ENCODE data around the gene TMC3.

Gene TMC3

DNA sequence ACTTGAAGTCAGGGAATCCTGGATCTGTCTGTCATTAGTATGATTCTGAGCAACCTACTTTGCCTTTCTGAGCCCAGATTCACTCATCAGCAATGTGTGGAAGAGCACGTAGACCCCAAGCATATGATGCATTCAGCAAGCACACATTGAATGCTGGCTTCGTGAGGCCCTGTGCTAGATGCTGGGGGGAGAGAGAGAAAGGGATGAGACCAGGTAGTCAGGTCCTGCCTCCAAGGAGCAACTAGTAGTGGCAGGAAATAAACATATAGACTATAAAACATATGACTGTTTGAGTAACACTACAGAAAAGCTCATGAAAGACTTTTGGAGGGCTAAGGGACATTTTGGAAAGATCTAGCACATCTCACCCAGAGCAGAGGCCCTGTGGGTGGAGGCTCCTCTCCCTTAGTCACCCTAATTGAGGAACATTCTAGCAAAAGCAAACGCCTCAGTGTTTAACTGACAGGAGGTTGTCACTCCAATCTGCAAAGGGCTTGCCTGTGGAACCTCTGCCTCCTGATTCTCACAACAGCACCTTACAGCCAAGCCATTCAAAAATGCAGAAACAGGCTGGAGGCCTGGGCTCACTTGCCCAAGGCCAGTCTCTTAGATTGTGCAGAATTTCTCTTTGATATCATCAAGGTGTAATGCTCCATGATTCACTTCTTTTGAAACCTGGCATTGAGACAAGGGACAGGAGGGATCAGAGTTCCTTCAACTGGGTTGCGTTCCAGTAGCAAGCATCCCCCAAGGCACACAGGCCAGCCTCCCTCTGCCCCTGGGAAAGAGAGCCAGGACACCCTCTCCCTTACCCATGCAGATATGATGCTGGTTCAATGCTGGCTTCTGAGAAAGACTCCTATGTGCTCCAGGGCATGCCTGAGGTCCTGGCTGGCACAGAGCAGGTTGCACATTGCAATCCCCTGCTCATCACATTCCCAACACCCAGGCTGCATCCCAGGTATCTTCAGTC is 76.1 kb downstream of the TMC3 start:
- DNase-seq (ENCODE audit: low read depth): no peak

DNA sequence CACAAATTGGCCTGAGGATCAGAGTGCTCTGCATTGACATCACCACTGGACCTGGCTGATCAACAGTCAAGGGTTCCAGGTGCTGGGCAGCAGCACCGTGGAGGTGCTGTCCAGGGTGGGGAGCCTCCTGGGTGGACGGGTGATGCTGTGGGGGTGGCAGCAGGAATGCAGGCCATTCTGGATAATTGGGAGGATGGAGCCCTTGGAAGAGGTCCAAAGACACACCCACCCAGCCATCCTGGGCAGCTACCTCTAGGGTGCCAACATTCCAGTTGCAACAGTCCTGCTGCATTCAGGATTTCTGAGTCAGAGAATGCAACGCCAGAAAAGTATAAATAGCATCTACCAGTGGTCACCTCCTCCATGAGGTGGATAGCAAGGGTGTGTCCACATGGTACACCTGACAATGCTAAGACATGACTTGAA is 76.9 kb downstream of the TMC3 start:
- DNase-seq (ENCODE audit: low read depth): no peak

DNA sequence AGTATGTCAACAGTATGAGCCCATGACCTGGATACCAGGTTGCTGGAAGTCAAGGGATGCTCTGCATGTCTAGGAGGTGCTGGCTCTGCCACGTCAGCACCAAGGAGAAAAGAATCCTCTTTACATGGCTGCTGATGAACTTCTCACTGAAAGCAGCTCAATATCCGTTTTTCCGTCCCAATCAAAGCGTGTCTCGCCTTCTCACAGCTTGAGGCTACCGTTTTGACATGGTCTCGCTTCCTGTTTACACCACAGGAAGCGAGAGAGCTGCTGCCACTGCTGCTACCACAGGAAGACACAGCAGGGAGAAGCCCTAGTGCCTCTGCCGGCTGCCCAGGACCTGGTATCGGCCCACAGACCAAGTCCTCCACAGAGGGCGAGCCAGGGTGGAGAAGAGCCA is 77.3 kb downstream of the TMC3 start:
- DNase-seq (ENCODE audit: low read depth): no peak

DNA sequence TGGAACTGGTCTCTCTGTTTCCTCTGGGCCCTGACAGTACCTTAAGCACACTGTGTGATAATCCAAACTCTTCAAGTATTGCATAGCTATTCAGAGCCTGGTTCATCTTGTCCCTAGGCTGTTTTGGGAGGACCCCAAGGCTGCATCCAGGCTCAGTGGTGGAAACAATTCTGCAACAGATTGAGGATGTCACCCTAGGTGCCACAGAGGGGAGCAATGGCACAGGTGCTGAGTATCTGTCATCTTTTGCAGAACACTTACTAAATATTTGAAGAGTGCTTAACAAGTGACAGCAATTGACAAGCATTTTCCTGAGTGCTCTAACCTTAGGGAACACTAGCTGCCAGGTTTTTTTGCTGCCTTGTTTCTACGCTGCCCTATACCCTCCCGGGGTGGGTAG is 77.8 kb downstream of the TMC3 start:
- DNase-seq (ENCODE audit: low read depth): no peak

DNA sequence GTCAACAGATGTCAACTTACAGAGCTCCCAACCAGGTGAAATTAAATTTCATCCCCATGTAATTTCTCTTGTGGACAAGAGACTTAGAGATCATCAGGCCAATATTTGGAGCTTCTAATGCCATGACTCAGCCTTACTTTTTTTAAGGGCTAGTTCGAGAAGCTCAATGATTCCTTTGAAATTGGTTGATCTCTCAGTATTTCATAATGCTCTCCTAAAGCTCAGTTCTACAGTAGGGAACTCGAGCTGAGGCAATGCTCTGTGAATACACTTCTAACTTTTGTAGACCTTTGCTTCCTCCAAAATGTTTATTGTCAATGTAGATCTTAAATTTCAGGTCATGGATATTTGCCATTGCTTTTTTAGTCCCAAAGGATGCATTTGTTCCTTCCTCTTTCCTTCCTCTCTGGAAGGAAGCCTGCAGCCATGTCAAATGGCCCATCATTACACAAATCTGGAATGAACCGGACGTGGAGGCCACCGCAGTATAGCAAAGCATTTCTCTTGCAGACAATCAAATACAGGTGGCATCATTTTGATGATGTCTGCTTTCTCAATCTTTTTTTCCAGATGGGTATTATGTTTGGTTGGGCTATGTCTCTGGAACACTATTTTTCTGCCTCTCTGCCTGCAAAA is 78.4 kb downstream of the TMC3 start:
- DNase-seq (ENCODE audit: low read depth): no peak

DNA sequence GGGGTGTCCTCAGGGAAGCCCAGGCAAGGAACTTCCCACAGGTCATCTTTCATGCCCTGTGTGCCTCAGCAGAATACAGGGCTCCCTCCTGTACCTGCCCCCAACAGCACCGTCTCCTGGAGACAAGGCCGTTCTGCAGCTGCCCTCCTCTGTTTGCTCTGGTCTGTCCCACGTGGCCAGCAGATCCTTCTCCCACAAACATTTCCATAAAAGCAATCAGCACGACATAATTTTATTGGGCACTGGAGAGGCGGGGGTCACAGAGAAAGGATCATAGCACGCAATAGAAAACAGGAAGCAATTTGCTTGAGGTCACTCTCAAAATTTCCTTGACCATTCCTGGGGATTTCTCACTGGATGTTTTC is 79.5 kb downstream of the TMC3 start:
- DNase-seq (ENCODE audit: low read depth): no peak

DNA sequence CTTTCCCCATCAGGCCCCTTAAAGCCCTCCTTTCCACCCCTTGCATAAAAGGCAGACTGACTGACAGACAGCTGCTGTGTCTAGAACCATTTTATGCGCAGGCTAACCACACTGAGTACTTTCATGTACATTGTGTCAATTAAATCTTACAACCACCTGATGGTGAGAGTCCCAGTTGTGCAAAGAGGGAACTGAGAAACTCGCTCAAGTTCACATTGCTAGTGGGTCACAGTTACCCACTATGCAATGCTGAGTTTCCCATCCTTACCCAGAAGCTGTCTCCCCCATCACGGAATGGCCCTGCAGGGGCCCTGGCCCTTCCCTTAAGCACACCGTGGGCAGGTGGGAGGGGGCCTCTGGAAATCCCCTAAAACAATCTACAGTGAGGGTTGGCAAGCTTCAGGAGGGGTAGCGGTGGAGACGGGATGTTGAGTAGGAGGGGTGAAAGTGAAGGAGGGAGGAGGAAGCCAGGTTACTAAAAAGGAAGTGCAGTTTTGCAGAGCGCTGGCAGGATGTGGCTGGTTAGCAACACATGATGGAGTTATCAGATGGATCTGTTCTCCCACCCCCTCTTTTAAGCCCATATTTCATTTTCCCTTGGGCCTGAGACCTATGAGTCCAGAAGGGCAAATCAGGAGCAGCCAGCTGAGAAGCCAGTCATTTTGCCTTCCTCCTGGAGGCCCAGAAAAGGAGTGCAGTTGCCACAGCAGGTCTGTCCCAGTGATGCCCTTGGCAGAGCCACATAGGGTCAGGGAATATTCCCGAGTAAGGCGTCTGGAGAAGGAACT is 80.1 kb downstream of the TMC3 start:
- DNase-seq (ENCODE audit: low read depth): no peak

DNA sequence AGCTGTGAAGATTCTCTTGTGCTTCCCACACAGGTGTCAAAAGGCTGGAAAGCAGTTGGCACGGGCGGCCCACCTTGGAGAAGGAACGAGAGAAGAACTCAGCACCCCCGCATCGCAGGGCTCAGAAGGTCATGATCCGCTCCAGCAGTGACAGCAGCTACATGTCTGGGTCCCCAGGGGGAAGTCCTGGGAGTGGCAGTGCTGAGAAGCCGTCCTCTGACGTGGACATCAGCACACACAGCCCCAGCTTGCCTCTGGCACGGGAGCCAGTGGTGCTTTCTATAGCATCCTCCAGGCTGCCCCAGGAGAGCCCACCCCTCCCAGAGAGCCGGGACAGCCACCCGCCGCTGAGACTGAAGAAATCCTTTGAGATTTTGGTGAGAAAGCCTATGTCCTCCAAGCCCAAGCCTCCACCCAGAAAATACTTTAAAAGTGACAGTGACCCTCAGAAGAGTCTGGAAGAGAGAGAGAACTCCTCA is 81.5 kb downstream of the TMC3 start:
- DNase-seq (ENCODE audit: low read depth): no peak

DNA sequence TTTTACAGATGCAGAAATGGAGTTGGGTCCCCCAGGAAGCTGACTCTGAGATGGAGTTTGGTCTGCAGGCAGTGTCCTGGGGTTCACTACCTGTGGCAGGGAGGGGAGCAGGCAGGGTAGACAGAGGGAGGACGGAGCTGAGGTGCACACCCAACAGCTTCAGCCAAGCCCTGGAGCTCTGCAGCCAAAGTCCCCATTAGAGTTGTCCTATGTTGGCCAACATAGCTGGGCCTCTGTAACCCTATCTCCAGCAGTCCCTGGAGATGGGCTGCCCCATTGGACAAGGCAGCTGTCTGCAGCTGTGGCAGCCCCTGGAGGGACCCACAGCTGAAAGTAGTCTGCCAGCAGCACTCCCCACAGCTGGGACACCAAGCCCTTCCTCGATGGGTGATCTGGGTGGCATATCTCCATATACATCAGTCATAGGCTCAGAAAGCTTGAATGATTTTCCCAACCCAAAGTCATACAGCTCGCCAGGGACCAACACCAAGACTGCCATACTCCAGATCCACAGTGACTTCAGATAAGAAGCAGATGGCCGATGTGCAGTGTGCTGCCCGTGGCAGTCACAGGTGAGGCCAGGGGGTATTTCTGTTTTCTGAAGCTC is 82.0 kb downstream of the TMC3 start:
- no peak for DNase-seq (ENCODE audit: low read depth)

DNA sequence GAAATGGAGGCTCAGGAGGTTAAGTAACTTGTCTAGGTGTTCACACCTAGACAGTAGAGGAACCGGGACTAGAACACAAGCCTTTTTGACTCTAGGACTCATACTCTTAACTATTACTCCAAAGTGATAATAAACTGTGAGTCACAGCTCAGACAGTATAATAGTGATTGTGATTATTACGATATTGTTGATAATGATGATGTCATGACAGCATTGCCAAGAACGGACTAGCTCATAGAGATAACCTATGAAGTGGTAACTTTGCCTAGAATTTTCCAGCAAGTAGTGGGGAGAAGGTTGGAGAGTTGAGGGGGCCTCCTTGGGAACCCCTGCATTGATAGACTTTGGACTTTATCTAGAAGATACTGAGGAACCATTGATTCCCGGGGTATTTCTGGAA is 84.1 kb downstream of the TMC3 start:
- no peak for DNase-seq (ENCODE audit: low read depth)

DNA sequence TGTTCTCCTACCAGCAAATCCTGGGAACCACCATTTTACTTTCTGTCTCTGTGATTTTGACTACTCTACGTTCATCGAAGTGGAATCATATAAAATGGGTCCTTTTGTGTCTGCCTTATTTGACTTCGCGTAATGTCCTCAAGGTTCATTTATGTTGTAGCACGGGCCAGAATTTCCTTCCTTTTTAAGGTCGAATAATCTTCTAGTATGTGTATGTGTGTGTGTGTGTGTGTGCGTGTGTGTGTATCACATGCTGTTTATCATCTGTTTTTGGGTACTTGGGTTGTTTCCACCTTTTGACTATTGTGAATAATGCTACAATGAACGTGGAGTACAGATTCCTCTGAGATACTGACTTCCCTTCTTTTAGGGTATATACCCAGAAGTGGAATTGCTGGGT is 85.4 kb downstream of the TMC3 start:
- DNase-seq (ENCODE audit: low read depth): no peak

DNA sequence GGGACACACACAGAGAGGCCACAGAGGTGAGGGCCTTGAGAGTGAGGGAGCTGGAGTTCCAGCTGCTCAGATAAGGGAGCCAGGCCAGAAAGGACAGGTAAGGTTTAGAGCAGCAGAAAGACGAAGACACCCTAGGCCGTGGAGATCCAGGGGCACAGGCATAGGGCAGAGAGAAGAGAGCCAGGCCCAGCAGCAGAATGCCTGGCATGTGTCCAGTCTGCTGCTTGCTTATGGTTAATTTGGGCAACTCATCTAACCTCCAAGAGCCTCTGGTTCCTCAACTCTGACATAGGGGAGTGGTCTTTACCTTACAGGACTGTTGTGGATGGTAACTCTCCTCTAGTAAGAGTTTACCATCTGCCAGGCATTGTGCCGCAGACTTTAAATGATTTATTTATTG is 86.0 kb downstream of the TMC3 start:
- DNase-seq (ENCODE audit: low read depth): no peak

DNA sequence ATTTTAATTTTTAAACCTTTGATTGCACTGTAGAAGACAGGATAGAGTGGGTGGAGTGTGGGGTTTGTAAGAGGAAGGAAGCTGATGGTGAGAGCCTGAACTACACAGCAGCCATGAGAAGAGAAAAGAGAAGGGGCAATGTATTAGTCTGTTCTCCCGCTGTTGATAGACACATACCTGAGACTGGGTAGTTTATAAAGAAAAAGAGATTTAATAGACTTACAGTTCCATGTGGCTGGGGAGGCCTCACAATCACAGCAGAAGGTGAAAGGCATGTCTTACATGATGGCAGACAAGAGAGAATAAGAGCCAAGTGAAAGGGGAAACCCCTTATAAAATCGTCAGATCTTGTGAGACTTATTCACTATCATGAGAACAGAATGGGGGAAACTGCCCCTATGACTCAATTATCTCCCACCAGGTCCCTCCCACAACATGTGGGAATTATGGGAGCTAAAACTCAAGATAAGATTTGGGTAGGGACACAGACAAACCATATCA is 87.3 kb downstream of the TMC3 start:
- DNase-seq (ENCODE audit: low read depth): no peak

DNA sequence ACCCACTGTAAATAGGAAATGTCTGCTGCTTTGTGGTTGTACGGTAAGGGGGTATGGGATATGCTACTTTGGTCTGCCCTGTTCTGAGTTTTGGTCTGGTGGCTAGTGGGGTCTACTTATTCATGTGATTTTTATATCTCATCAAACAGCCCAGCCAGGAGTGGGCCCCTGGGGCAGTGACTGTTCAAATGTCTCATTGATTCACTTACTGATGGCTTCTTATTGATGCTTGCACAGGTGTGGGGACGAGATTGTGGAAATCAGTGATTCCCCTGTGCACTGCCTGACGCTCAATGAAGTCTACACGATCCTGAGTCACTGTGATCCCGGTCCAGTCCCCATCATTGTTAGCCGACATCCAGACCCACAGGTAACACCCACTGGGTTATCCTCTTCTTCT is 88.6 kb downstream of the TMC3 start:
- DNase-seq (ENCODE audit: low read depth): no peak

DNA sequence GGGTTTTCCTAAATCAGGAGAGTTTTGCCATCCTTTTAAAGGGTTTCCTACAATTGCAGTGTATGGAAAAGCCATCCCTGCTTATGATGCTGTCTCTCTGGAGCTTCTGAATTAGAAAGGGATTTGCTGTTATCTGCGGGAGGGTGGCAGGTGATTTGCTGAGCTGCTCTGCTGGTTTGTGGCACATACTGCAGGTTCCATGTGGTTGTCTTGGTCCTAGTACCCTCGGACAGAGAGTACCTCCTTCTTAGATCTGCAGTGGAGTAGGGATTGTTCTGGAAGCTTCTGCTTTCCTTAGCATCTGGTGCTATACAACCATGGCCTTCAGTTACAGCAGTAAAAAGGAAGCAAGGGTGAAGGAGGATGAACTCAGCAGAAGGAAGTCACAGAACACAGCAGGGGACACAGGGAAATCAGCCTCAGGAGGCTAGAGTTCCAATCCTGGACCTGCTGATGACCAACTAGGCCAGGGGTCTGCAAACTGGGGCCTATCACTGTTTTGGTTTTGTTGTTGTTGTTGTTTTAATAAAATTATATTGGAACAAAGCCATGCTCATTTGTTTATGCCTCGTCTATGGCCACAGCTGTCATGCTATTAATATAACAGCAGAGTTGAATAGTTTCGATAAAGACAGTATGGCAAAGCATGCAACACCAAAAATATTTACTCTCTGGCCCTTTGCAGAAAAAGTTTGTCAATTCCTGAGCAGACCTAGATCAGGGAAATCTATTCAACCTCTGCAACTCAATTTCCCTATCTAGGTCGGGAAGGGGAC is 89.6 kb downstream of the TMC3 start:
- DNase-seq (ENCODE audit: low read depth): no peak

DNA sequence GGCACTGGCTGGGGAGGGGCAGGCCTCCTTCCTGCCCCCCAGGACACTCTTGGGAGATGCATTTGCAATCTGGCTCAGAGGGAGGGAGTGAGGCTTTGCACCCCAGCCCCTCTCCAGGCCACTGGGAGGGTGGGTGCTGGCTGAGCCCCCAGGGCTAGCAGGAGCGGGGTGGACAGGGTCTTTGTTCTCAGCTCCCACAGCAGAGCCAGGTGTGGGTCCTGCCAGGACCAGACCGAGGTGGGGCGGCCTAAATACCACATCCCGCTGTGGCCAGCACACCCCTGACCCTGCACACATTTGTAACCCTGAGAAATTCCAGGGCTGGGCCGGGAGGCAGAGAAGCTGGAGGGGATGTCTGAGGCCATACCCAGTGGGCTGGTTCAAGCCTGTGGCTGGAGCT is 91.1 kb downstream of the TMC3 start:
- DNase-seq (ENCODE audit: low read depth): no peak

DNA sequence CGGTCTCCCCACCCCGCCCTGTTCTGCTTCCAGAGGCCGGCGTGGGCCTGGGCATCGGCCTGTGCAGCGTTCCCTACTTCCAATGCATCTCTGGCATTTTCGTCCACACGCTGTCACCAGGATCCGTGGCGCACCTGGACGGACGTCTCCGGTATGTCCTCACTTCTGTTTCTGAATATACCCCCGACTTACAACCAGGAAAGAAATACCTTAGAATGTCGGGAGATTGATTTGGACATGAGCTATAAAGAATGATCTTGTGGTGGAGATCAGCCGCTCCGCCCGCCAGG is 91.5 kb downstream of the TMC3 start:
- no peak for DNase-seq (ENCODE audit: low read depth)

DNA sequence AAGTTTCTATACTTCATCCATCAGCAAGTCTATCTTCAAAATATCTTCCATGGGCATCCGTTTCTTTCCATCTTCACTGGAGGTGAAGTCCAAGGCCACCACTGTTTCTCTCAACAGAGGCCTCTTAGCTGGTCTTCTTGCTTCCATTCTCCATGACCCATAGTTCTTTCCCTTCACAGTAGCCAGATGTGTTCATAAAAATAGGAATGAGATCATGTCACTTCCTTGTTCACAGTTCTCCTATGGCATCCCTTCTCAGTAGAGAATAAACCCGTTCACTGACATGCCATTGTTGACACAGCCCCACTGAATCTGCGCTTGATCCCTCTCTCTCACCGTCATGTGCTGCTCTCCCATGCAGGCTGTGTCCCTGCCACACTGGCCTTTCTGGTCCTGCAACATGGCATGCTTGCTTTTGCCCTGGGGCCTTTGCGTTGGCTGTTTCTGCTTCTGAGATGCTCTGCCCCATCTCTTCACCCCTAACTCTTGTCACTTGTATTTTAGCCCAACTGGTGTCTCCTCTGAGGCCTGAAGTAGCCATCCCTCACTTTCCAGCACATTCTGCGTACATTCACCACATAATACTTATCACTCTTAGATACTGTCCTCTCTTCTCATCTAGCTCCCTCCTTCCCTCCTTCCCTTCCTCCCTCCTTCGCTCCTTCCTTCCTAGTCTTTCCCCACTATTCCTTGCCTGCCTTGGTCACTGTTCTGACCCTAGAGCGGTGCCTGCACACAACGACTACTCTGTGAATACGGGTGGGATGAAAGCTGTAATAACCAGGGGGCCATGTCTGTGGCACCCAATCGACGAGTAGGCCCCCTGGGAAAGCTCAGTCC is 92.0 kb downstream of the TMC3 start:
- no peak for DNase-seq (ENCODE audit: low read depth)

DNA sequence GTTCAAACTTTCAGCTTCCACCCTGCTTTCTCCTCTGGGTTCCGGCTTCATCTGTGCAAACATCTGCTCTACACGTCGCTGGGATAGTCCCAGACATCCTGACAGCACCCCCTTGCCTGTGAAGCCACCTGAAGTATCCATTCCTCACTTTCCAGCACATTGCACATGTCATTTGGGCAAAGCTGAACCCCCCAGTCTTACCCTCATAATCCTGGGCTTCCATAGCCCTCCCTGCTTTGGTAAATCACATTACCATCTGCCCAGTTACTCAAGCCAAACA is 92.6 kb downstream of the TMC3 start:
- DNase-seq (ENCODE audit: low read depth): no peak

Measured in non-pigmented ciliary epithelial cell (primary cell).